IPS-NIHi11 (cell line): ENCODE measurements around the gene RSU1.
"Not testable (repeated sequence)": the region's sequence is repeated elsewhere in the genome, so short reads cannot be mapped to it uniquely, and the experiment has no call there.

Experiments
- DNase-seq: peaks from one replicate; pipeline ENCODE4 v3.0.0; 2012; ENCODE audit warnings: mixed read lengths, low spot score

The RSU1 gene

GRCh38 chr10:16780338-16780880 is 36.8 kb downstream of the RSU1 start:
- no peak for DNase-seq

GRCh38 chr10:16779384-16779915 is 37.8 kb downstream of the RSU1 start:
- no peak for DNase-seq

GRCh38 chr10:16777473-16778370 is 39.5 kb downstream of the RSU1 start:
- peak; percentile 79 for DNase-seq

- DNase-seq, result no peak
These were observed 40.3 kb downstream of the RSU1 start for GRCh38 chr10:16776896-16777295.

GRCh38 chr10:16773334-16773733 is 43.9 kb downstream of the RSU1 start:
- no peak for DNase-seq

GRCh38 chr10:16770670-16771069 is 46.6 kb downstream of the RSU1 start:
- no peak for DNase-seq

GRCh38 chr10:16770141-16770540 is 47.1 kb downstream of the RSU1 start:
- no peak for DNase-seq

- no peak for DNase-seq
These were observed 47.9 kb downstream of the RSU1 start for GRCh38 chr10:16769331-16769730.

GRCh38 chr10:16768702-16769101 is 48.5 kb downstream of the RSU1 start:
- DNase-seq, result no peak

- no peak for DNase-seq
These were observed 51.5 kb downstream of the RSU1 start for GRCh38 chr10:16765509-16766375.

- DNase-seq, result no peak
These were observed 55.9 kb downstream of the RSU1 start for GRCh38 chr10:16761300-16761699.

- DNase-seq, result no peak
These were observed 60.5 kb downstream of the RSU1 start for GRCh38 chr10:16756561-16757221.

GRCh38 chr10:16754765-16755164 is 62.5 kb downstream of the RSU1 start:
- no peak for DNase-seq

GRCh38 chr10:16752849-16753248 is 64.4 kb downstream of the RSU1 start:
- not testable (repeated sequence) for DNase-seq

- no peak for DNase-seq
These were observed 65.1 kb downstream of the RSU1 start for GRCh38 chr10:16752099-16752498.

- no peak for DNase-seq
These were observed 66.0 kb downstream of the RSU1 start for GRCh38 chr10:16751244-16751643.

- no peak for DNase-seq
These were observed 66.8 kb downstream of the RSU1 start for GRCh38 chr10:16750461-16750860.

- DNase-seq, result no peak
These were observed 68.5 kb downstream of the RSU1 start for GRCh38 chr10:16748749-16749148.

GRCh38 chr10:16746856-16747255 is 70.4 kb downstream of the RSU1 start:
- DNase-seq, result no peak

GRCh38 chr10:16745061-16745460 is 72.2 kb downstream of the RSU1 start:
- no peak for DNase-seq

GRCh38 chr10:16742165-16742960 is 74.9 kb downstream of the RSU1 start:
- DNase-seq, result no peak
